Ectodermal cell (in vitro differentiated cells): ENCODE data around the gene EXPH5.
"Not testable (repeated sequence)": the region's sequence is repeated elsewhere in the genome, so short reads cannot be mapped to it uniquely, and the experiment has no call there.

Experiments used
- H3K27ac ChIP-seq: 2 replicates; pipeline ENCODE4 v1.7.0; 2013; ENCODE audit warnings: mild to moderate bottlenecking, low read depth, low read length; ENCODE audit not compliant: insufficient read depth, poor library complexity, severe bottlenecking
- H3K27me3 ChIP-seq: 2 replicates; pipeline ENCODE4 v1.7.0; 2013; ENCODE audit warnings: mild to moderate bottlenecking, low read length; ENCODE audit not compliant: insufficient read depth, control insufficient read depth, poor library complexity, severe bottlenecking
- H3K36me3 ChIP-seq: one replicate; pipeline ENCODE4 v1.7.0; 2013; ENCODE audit warnings: low read length; ENCODE audit not compliant: control insufficient read depth, insufficient read depth
- H3K4me1 ChIP-seq: one replicate; pipeline ENCODE4 v1.7.0; 2013; ENCODE audit warnings: low read length; ENCODE audit not compliant: control insufficient read depth, insufficient read depth
- H3K4me3 ChIP-seq: 2 replicates; pipeline ENCODE4 v1.7.0; 2013; ENCODE audit warnings: low read depth, low read length, control low read depth; ENCODE audit not compliant: insufficient read depth
- H3K9me3 ChIP-seq: 2 replicates; pipeline ENCODE4 v1.7.0; 2013; ENCODE audit warnings: mild to moderate bottlenecking, low read length, moderate library complexity; ENCODE audit not compliant: control insufficient read depth
- WGBS, 2 experiments: methylation state at CpG; one replicate each; pipeline ENCODE4 v1.1.7; 2013; ENCODE audit warnings: missing lambda C conversion rate in 2 of 2; 5-methylcytosine and 5-hydroxymethylcytosine counted together

EXPH5 gene

DNA sequence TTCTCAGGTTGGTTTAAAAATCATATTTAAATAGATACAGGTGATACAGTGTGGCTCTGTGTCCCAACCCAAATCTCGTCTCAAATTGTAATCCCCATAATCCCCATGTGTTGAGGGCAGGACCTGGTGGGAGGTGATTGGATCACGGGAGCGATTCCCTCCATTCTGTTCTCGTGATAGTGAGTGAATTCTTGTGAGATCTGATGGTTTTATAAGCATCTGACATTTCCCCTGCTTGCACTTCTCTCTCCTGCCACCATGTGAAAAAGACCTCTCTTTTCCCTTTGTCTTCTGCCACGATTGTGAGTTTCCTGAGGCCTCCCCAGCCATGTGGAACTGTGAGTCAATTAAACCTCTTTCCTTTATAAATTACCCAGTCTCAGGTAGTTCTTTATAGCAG lies 9.2 kb upstream of the EXPH5 start:
- not testable (repeated sequence) for H3K4me1 ChIP-seq, H3K27ac ChIP-seq, H3K36me3 ChIP-seq, H3K27me3 ChIP-seq, H3K9me3 ChIP-seq, H3K4me3 ChIP-seq
- WGBS, 2 experiments, result 73 to 85% methylated on average over 2 to 5 of the region's 5 CpGs

DNA sequence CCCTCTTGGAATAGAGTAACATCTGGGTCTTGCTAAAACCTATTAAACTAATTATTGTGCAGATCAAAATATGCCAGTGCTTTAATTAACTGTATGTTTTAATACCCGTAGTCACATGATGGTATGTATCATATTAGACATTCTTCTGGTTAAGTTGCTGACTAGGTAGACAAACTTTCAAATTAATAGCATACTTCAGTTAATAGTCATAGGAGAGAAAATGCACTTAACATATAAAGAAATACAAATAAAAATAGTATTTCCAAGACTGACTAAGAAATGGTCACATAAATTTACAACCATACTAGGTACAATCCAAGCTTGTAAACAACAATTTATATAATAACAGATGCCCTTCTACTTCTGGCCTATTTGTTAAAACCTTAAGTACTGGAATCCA lies 7.6 kb upstream of the EXPH5 start:
- Histone ChIP-seq H3K27ac (no peak overlapping the region), H3K27me3 (no peaks in the 10 kb centered on the region), H3K9me3 (no peaks in the 10 kb centered on the region), H3K36me3 (no peaks in the 10 kb centered on the region), H3K4me3 (no peak overlapping the region), H3K4me1 (no peaks in the 10 kb centered on the region)
- WGBS, 2 experiments, result no CpG with 5 or more reads among the region's 1 CpG

DNA sequence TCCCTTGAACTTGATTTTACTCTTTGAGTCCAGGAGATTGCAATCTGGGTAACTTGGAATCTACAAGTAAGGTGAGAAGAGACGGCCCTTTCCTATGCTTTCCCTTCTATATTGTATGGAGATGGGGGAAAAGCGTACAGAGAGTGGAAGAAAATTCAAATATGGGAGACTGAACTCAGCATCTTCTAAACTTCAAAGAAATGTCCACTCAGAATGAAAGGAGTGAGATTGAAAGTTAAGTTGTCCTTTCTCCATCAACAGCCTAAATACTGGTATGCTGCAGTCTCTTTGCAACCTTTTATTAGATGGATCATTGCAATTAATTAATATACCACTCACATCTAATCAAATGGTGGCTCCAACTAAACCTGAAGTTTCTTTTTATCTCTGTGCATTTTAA lies 6.4 kb upstream of the EXPH5 start:
- WGBS, 2 experiments, result 94 to 100% methylated on average over 1 to 2 of the region's 2 CpGs
- Histone ChIP-seq H3K9me3 (no peaks in the 10 kb centered on the region), H3K4me1 (no peaks in the 10 kb centered on the region), H3K4me3 (no peak overlapping the region), H3K27me3 (no peaks in the 10 kb centered on the region), H3K27ac (no peak overlapping the region), H3K36me3 (no peaks in the 10 kb centered on the region)

DNA sequence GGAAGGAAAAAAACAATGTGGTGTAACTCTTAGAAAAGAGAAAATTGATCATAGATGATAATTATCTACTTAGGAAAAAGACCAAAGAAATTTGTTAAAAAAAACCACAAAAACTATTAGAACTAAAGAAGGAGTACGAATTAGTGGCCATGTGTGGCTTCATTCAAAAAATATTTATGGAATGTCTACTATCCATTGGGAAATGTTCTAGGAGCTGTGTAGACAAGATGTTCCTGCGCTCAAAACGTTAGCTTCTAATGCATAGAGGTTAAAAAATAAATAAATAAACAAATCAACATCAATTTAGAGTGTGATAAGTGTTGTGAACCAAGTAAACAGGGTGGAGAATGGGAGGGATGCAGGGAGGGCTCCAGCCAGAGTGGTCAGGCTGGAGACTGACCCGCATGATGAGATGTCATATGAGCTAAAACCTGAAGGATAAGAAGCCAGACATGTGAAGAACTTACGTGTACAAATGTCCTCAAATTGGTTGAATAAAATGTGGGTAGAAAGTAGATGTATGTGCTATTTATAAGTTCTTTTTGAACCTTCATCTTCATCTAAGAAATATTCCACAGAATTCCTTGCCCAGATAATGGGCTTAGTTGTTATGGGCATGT lies 4.3 kb upstream of the EXPH5 start:
- Histone ChIP-seq H3K4me3 (no peak overlapping the region), H3K27ac (no peak overlapping the region), H3K4me1 (peaks cover 4% of the 10 kb centered on the region), H3K9me3 (no peaks in the 10 kb centered on the region), H3K27me3 (peaks cover 6% of the 10 kb centered on the region), H3K36me3 (no peaks in the 10 kb centered on the region)
- WGBS, 2 experiments, result 82 to 84% methylated on average over 3 to 4 of the region's 5 CpGs

DNA sequence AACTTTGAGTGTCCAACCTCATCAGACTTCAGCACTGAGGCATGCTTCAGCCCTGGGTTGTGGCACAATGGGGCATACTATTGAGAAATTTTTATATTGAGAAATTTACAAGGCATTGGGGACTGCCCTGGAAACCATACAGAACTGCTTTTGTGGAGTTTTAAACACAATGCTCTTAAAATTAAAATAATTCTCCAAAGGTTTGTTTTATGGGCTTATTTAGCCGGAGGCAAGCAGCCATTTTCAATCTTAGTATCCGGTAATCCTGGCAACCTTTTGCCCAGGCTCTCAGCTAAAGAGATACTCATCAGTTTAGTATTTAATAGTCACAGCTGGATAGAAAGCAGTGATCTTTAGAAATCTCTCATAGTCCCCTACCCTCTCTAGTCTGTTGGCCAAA lies 3.1 kb upstream of the EXPH5 start:
- no peaks in the 10 kb centered on the region for H3K9me3 ChIP-seq
- peaks cover 7% of the 10 kb centered on the region for H3K4me1 ChIP-seq
- no peak overlapping the region for H3K27ac ChIP-seq
- 48 to 50% methylated on average over 2 of the region's 2 CpGs for WGBS, 2 experiments
- no peak overlapping the region for H3K4me3 ChIP-seq
- H3K27me3 ChIP-seq, result peaks cover 17% of the 10 kb centered on the region
- no peaks in the 10 kb centered on the region for H3K36me3 ChIP-seq

DNA sequence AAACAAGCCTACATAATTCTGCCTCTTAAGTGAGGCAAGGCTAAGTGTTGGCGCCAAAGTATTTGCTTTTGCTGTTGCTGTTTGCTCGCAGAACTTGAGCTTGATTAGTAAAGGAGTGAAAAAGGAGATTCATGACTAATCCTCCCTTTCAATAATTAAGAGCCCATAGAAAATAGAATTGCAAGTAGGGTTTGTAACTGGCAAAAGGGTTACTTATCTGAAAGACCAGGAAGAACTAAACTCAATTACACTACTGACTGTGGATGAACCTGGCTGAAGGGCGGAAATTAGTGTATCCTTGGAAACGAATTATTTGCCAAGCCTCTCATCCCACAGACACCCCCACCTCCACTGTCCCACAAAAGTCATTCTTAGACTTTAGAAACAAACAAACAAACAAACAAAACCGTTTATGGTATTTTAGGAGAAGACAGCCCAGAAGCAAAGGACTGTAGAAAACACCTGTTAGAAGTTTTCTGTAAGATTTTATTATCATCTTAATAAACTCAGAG lies 411 bp upstream of the EXPH5 start:
- no peak overlapping the region for H3K27ac ChIP-seq
- peaks cover 28% of the 10 kb centered on the region for H3K27me3 ChIP-seq
- no peaks in the 10 kb centered on the region for H3K36me3 ChIP-seq
- H3K9me3 ChIP-seq, result no peaks in the 10 kb centered on the region
- 34 to 52% methylated on average over 3 to 4 of the region's 5 CpGs for WGBS, 2 experiments
- no peak overlapping the region for H3K4me3 ChIP-seq
- H3K4me1 ChIP-seq, result peaks cover 7% of the 10 kb centered on the region

DNA sequence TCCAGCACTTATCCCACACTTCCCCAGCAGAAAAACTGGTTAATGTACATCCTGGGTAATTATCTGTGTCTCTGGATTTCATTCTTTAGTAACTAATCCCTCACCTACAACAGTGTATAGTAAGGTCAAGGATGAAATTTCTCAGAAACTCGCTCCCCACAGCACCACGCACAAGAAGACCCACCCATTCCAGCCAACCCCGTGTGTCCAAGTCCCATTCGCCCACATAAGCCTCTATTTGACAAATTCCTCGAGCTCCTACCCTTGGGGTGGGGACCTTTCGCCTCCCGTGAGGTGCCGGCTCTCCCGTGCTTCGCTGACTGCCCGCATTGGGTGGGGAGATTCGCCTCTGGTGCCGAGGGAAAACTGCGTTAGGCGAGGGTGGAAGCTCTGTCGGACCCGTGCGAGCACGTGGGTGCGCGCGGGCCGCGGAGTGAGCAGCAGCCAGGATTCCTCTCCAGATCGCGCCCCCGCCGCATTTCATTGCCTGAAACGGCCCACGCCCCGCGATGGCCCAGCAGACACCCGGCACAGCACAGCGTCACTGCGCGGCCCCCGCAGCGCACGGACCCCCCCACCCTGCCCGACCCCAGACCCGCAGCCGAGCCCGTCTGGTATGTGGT lies 866 bp downstream of the EXPH5 start:
- Histone ChIP-seq H3K36me3 (no peaks in the 10 kb centered on the region), H3K27ac (no peak overlapping the region), H3K9me3 (no peaks in the 10 kb centered on the region), H3K27me3 (peaks cover 28% of the 10 kb centered on the region), H3K4me3 (peak overlapping the region; percentile 55), H3K4me1 (peaks cover 7% of the 10 kb centered on the region)
- 2% methylated on average over 43 of the region's 43 CpGs for WGBS, 2 experiments

DNA sequence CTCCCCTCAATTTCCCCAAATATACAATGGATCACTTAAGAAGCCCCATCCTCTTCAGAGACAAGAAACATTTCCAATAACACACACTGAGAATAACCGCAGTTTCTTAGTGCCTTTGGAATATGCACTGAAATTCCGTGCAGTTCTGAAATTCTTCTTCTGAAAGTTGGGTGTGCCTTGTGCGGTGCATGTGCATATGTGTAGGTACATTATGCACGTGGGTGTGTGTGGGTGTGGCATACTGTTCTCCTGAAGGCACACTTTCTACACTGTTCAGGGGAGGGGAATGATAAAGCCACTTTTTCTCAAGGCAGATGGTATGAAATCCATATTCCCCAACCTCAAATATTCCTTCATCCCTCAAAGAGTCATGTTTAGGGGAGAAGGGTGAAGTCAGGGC lies 1.7 kb downstream of the EXPH5 start:
- 80 to 81% methylated on average over 4 of the region's 4 CpGs for whole genome bisulfite sequencing, 2 experiments
- H3K27me3 ChIP-seq, result peaks cover 28% of the 10 kb centered on the region
- H3K4me3 ChIP-seq, result no peak overlapping the region
- H3K9me3 ChIP-seq, result no peaks in the 10 kb centered on the region
- H3K27ac ChIP-seq, result no peak overlapping the region
- peaks cover 7% of the 10 kb centered on the region for H3K4me1 ChIP-seq
- no peaks in the 10 kb centered on the region for H3K36me3 ChIP-seq

DNA sequence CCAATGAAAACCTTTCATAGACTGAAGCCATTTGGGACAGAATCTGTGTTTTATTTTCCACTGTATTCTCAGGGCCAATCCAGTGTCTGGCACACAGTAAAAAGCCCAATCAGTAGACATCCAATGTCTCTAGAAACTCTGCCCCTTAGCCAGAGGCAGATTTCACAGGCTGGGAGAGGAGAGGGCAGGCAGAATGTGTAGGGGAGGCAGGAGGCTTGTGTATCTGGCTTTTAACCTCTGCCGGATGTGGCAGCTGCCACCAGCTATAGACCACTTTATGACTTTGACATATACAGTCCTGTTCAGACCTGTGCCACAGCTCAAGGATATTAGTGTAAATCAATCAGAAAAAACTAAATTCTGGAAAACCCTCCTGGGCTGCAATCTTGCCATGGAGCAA lies 4.4 kb downstream of the EXPH5 start:
- Histone ChIP-seq H3K36me3 (no peaks in the 10 kb centered on the region), H3K4me1 (peaks cover 6% of the 10 kb centered on the region), H3K9me3 (no peaks in the 10 kb centered on the region), H3K4me3 (no peak overlapping the region), H3K27ac (no peak overlapping the region), H3K27me3 (peaks cover 28% of the 10 kb centered on the region)
- 89 to 91% methylated on average over 1 of the region's 1 CpG for WGBS, 2 experiments

DNA sequence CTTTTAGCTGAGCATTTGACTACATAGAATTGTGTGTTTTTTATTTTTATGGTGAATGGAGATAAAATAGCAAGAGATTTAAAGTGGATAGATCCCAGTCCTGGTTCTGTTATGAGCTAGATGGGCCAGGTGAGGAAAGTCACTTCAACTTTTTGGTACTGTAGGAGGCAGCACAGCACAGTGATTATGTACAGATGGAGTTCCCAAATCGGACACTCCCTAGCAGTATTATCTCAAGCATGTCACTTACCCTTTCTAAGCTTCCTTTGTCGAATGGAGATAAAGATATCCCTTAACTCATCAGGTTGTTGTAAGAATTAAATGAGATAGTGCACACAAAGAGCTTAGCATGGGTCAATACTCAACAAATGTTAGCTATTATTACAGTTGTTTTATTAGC lies 5.3 kb downstream of the EXPH5 start:
- H3K9me3 ChIP-seq, result no peaks in the 10 kb centered on the region
- H3K27me3 ChIP-seq, result peaks cover 26% of the 10 kb centered on the region
- peaks cover 3% of the 10 kb centered on the region for H3K4me1 ChIP-seq
- H3K27ac ChIP-seq, result no peak overlapping the region
- H3K36me3 ChIP-seq, result no peaks in the 10 kb centered on the region
- 89% methylated on average over 2 of the region's 2 CpGs; no CpG with 5 or more reads in 1 of the 2 experiments for WGBS, 2 experiments
- no peak overlapping the region for H3K4me3 ChIP-seq
